ENCODE results near the gene EEF1B2.
"Not testable (repeated sequence)": the region's sequence is repeated elsewhere in the genome, so short reads cannot be mapped to it uniquely, and the experiment has no call there.

Gene EEF1B2

GRCh38 chr2:206150631-206151030 lies 9.1 kb upstream of the EEF1B2 start:
- no peak overlapping the region for H2AFZ ChIP-seq (ENCODE audit: low read length)
- peaks cover 54% of the 10 kb centered on the region; the same call in 1 of the 2 replicates for H3K36me3 ChIP-seq (ENCODE audit: insufficient read depth, low read length)
- H3K9me3 ChIP-seq (ENCODE audit: insufficient read depth, low read depth, low read length) = no peaks in the 10 kb centered on the region
- no peak overlapping the region for H3K4me2 ChIP-seq (ENCODE audit: low read depth, low read length, poor library complexity, severe bottlenecking)
- H3K9ac ChIP-seq (ENCODE audit: low read depth, low read length, poor library complexity, severe bottlenecking) = no peak overlapping the region
- no peaks in the 10 kb centered on the region for H3K27me3 ChIP-seq (ENCODE audit: insufficient read depth, low read length, poor library complexity, severe bottlenecking)
- peaks cover 35% of the 10 kb centered on the region for H3K79me2 ChIP-seq (ENCODE audit: insufficient read depth, low read length)
- H3K4me3 ChIP-seq (ENCODE audit: low read length, poor library complexity, severe bottlenecking) = no peak overlapping the region
- H3K9me2 ChIP-seq (replicated peaks; ENCODE audit: low read depth, low read length) = no peaks in the 10 kb centered on the region
- TF ChIP-seq CTCF (conservative IDR thresholded peaks at IDR 0.05; ENCODE audit: low read length) (no peak), EZH2phosphoT487 (IDR thresholded peaks at IDR 0.05; ENCODE audit: borderline replicate concordance) (no peak)
- peaks cover 10% of the 10 kb centered on the region for H3K4me1 ChIP-seq (ENCODE audit: insufficient read depth, low read length, poor library complexity, severe bottlenecking)
- H3F3A ChIP-seq (ENCODE audit: low read depth) = no peaks in the 10 kb centered on the region
- peaks cover 9% of the 10 kb centered on the region for H4K20me1 ChIP-seq (ENCODE audit: insufficient read depth, low read length, poor library complexity, severe bottlenecking)

GRCh38 chr2:206154197-206154596 lies 5.5 kb upstream of the EEF1B2 start:
- Histone ChIP-seq H3K79me2 (ENCODE audit: insufficient read depth, low read length) (peaks cover 70% of the 10 kb centered on the region), H3K4me2 (ENCODE audit: low read depth, low read length, poor library complexity, severe bottlenecking) (peak overlapping the region; percentile 65), H2AFZ (ENCODE audit: low read length) (no peak overlapping the region), H3K9me3 (ENCODE audit: insufficient read depth, low read depth, low read length) (no peaks in the 10 kb centered on the region), H3K4me3 (ENCODE audit: low read length, poor library complexity, severe bottlenecking) (peak overlapping the region; percentile 48), H3K9me2 (replicated peaks; ENCODE audit: low read depth, low read length) (no peaks in the 10 kb centered on the region), H3K36me3 (ENCODE audit: insufficient read depth, low read length) (peaks cover 20% of the 10 kb centered on the region; the same call in 1 of the 2 replicates), H3K9ac (ENCODE audit: low read depth, low read length, poor library complexity, severe bottlenecking) (peak overlapping the region; percentile 57), H3K4me1 (ENCODE audit: insufficient read depth, low read length, poor library complexity, severe bottlenecking) (peaks cover 21% of the 10 kb centered on the region), H4K20me1 (ENCODE audit: insufficient read depth, low read length, poor library complexity, severe bottlenecking) (peaks cover 31% of the 10 kb centered on the region), H3F3A (ENCODE audit: low read depth) (no peaks in the 10 kb centered on the region), H3K27me3 (ENCODE audit: insufficient read depth, low read length, poor library complexity, severe bottlenecking) (no peaks in the 10 kb centered on the region)
- peak; percentile 79 for TF ChIP-seq CTCF (conservative IDR thresholded peaks at IDR 0.05; ENCODE audit: low read length)
- no peak for TF ChIP-seq EZH2phosphoT487 (IDR thresholded peaks at IDR 0.05; ENCODE audit: borderline replicate concordance)

- Histone ChIP-seq H3K9ac (ENCODE audit: low read depth, low read length, poor library complexity, severe bottlenecking) (peak overlapping the region; percentile 96), H3K79me2 (ENCODE audit: insufficient read depth, low read length) (peaks cover 89% of the 10 kb centered on the region), H3K4me3 (ENCODE audit: low read length, poor library complexity, severe bottlenecking) (peak overlapping the region; percentile 93), H4K20me1 (ENCODE audit: insufficient read depth, low read length, poor library complexity, severe bottlenecking) (peaks cover 50% of the 10 kb centered on the region), H3K4me1 (ENCODE audit: insufficient read depth, low read length, poor library complexity, severe bottlenecking) (peaks cover 36% of the 10 kb centered on the region), H3K36me3 (ENCODE audit: insufficient read depth, low read length) (peaks cover 11% of the 10 kb centered on the region; the same call in 1 of the 2 replicates), H3K4me2 (ENCODE audit: low read depth, low read length, poor library complexity, severe bottlenecking) (peak overlapping the region; percentile 88)
- H2AFZ ChIP-seq (ENCODE audit: low read length); H3K9me2 ChIP-seq (replicated peaks; ENCODE audit: low read depth, low read length); H3K27me3 ChIP-seq (ENCODE audit: insufficient read depth, low read length, poor library complexity, severe bottlenecking); H3K9me3 ChIP-seq (ENCODE audit: insufficient read depth, low read depth, low read length); H3F3A ChIP-seq (ENCODE audit: low read depth): not testable (repeated sequence)
These were observed 2.7 kb upstream of the EEF1B2 start for GRCh38 chr2:206157014-206157413.

Data from Loucy (cell line).